HG03103 (cell line): Measurements from ENCODE around the gene TMEM151B.

ENCODE experiments used
- ATAC-seq: cut with Tn5 transposase; IDR thresholded peaks from one replicate; pipeline ENCODE4 v1.9.1; 2021; ENCODE audit warnings: low read depth; ENCODE audit not compliant: unreplicated experiment

Gene TMEM151B

DNA sequence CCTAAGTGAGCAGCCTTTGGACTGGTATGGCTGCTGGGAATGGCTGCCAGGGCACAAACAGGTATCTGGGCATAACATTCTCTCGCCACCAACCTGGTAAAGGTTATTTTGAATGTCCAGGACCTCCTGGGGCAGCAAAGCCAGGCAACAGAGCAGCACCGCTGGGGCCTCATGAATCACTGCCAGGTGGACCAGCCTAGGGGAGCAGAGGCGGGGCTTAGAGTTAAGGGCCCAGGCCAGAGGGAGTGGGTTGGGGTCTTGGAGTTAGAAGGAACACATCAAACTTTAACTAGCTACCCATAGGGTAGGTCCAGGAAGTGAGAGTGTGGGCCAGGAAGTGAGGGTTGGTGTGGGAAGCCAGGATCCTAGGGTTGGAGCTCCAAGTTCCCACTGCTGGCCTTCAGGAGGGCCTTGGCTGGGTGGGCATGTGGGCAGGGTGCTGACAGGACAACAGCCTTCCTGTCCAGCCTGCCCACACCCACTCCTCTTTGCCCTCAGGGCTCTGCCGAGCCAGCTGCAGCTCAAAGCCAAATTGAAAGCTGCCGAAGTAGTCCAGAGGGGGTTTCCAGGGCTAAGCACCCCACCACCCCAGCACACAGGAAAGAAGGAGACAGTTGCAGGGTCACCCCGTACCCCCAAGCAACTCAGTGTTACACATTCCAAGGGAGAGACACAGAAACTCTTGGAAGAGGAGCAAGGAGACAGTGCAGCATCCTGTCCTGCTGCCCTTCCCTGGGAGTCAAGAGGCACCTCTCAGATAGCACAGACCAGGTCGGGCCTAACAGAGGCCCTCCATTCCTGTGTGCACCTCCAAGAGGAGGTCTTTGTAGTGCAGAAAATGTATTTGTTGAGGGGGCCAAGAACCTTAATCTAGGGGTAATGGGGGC, 7.5 kb upstream of the TMEM151B start:
- ATAC-seq = no peak

DNA sequence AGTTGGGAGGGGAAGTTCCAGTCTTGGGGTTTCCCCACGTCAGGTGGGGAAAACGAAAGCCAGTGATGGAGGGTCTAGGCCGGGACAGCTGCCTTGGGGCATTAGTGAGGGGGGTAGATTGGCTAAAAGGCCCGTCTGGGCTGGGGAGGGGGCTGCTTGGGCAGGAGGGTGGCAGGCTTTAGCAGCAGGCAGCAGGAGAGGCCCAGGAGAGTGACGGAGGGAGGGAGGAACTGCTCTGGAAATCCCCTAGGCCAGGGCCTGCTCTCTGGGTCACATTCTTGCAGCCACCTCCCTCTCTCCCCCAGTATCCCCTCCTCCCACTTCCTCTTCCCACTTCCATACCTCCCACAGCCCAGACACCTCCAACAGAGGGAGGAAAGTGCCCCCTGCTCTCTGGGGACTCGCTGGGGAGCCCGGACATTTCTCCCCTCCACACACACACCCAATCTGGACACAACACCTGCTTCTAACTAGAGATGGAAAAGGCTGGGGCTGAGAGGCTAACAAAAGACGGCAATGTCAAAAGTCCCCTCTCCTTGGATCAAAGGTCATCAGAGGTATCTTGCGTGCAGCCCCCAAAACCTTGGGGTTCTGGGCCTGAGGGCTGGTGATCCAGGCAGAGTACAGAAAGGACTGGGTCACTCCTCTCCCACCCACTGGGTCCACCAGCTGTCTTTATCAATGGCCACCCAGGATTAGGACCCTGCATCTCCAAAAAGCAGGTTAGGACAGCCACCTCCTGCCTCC, 6.7 kb upstream of the TMEM151B start:
- no peak for ATAC-seq

DNA sequence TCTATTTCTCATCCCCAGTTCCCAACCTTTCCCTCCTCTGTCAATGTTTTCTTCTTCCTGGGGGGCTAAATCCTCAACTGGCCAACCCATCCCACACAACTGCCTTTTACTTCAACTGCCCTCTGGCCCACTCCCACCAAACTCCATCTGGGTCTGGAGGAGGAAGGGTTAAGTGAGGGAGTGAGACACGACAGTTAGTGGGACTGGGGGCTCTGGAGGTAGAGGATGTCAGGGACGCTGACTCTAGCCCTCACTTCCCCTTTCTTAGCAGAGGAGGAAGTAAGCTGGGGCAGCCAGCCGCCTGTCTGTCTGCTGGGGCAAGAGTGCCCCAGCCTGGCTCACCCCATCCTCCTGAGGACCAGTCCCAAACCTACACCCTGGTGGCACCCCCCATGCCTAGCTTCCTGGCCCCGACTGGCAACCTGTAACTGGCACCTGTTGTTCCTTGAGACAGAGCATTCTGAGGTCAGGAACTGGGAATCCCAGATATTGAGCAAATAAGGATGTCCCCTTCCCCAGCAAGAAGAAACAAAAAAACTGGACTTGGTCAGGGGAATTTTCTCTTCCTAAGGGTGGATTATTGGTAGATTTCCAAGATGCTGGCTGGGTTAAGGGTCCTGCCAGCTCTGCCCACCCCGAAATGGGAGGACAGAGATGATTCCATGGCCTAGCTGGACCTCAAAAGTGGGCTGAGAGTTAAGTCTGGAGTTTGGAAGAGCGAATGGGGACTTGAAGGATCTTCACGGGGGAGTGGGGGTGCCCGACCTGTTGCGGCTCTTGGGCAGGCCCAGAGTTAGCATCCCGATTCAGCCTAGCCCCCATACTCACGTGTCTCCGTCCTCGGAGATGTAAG, 5.9 kb upstream of the TMEM151B start:
- ATAC-seq = no peak

DNA sequence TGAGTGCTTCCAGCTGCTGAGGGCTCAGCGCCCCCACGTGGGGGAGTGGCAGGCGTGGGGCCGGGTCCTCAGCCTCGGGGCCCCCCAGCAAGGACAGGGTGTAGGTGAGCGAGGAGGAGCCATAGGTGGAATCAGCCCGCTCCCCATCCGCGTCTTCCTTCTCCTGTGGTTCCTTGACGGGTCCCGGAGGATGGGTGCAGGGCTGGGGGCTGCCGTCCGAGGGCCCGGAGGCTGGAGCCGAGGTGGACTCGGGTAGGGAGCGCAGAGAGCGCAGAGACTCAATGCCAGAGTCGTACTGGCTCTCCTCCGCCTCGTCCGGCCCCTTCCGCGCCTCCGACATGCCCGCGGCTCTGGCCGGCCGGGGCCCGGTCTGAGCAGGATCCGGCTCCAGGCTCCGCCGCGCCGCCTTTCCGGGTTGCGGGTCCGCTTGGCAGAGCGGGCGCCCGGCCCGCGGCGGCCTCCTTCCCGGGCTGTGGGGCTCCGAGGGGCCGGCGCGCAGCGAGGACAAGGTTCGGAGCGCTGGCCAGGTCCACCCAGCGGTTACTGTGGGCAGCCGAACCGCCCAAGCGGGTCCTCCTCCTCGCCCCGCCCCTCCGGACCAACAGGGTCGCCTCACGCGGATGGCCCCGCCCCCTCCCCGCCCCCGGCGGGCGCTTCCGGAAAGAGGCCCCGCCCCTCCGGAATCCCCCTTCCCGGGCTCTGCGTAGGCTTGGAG, 5.1 kb upstream of the TMEM151B start, which contains the start of gene NFKBIE:
Gene NFKBIE, minus strand, starts transcription at position 545 of the 715 bp plus-strand sequence. Its CDS starts 205 bp downstream, at position 340.
- ATAC-seq = no peak

DNA sequence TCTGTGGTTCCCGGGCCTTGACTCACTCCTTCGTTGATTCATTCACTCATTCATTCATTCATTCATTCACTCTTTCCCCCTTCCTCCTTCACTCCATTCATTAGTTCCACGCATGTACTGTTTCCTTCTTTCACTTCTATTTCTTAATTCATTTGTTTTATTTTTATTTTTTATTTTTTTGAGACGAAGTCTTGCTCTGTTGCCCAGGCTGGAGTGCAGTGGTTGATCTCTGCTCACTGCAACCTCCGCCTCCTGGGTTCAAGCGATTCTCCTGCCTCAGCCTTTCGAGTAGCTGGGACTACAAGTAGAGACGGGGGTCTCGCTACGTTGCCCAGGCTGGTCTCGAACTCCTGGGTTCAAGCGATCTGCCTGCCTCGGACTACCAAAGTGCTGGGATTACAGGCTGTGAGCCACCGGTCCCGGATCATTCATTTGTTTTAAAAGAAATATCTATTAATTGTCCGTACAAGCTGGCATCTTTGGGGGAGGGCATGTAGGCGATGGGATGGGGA, 4.5 kb upstream of the TMEM151B start:
- ATAC-seq = no peak

DNA sequence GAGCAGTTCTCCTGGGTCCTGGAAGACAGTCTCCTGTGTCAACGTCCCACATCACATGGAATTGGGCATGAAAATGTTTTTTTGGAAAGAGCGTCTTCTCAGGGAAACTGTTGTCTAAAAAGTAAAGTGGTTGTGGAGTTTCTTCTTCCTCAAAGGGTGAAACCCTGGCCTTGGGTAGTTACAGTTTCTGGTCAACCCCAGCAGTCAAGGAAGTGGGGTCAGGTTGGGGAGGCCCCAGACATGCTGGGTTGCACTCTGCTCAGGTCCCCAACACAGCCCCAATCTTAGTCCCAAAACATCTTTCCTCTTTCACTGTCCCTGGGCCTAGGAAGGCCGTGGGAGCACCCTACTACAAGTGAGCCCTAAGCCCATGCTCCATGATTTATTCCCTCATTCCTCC, 3.9 kb upstream of the TMEM151B start:
- no peak for ATAC-seq

DNA sequence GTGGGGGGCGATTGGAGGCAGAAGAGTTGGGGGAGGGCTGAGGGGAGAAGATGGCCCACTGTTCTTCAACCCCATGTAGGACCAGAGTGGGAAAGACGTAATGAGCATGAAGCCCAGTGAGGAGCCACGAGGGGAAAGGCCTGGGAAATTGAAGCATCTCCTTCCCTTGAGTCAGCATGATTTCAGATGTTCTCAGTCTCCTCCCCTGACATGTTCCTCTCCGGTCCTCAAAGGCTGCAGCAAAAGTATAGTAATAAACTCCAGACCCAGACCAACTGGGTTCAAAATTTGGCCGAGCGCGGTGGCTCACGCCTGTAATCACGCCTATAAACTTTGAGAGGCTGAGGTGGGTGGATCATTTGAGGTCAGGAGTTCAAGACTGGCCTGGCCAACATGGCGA, 3.0 kb upstream of the TMEM151B start:
- no peak for ATAC-seq

DNA sequence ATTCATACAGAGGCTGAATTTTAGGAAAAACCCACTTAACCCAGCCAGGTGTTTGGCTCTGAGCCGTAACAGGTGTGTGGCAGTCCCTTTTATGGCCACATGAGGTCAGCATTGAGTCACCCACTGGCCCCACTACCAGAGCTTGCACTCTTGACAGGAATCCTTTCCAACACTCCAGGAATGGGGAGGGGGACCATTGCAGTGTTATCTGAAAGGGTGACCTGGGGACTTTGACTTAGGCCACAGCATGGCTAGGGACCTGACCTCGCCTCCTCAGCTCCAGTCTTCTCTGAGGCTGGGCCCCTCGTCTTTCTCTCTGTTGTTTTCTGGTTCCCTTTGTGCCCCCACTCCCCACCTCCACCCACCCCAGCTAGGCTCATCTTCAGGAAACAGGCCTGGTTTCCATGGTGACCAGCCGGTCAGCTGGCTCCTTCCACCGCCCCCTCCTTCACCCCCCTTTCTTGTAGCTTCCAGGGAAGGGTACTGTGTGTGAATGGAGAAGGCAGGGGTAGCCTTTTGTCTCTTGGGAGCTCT, 2.1 kb upstream of the TMEM151B start:
- no peak for ATAC-seq

DNA sequence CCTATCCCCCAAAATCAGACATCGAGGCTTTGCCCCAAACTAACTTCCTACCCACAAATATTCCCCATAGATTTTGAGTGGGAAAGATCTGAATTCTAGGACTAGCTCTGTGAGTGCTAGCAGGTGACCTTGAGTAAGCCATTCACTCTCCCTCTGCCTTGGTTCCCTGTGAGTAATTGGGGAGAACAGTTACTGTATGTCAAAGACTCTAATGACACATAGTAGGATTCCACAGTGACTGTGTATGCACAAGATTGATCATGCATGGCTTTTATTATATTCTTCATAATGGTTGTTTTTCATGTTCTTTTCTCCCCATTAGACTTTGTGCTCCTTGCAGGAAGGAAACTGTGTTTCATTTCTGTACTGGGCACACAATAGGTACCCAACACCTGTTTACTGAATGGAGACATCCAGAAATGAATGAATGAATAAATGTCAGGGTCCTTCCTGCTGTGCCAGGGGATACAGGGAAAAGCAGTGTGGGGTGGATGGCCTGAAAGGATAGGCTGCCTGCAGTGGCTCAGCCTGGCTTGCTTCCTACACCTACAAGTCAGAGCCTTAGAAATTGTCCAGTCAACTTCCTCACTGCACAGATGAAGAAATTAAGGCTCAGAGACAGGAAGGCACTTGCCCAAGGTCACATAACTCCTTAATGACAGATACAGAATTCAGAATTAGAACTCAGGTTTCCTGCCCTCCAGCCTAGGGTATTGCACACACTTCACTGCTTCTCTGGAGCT, 901 bp upstream of the TMEM151B start:
- ATAC-seq = no peak

DNA sequence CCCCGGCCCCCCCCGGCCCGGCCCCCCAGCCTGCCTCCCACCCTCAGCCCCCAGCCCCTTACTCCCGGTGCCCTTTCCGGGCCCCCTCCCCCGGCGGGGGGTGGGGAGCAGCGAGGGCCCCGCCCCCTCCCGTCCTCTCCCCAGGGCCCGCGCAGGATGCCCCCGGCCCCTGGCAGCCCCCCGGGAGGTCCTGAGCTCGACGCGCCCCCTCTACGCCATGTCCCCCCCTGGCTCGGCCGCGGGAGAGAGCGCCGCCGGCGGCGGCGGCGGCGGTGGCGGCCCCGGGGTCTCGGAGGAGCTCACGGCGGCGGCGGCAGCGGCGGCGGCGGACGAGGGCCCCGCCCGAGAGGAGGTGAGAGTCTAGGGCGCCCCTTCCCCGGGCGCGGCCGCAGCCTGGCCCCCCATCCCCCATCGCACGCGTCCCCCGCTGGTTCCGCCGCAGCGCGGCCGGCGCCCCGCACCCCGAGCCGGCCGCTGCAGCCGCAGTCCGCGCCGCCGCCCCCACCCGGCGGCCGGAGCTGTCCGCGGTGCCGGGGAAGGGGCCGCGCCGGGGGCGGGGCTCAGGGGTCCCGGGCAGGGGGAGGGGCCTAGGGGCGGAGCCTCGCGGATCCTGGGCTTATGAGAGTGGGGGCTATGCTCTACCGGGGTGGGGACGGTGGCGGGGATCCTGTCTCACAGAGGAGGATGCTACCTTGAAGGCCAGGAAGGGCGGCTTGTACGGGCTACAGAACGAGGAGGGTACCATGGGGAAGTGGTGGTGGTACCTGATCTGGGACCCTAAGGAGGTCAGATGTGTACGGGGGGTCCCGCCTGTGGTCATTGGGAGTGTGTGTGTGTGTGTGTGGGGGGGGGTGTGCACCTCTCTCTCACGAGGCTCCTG, 516 bp downstream of the TMEM151B start:
- no peak for ATAC-seq

DNA sequence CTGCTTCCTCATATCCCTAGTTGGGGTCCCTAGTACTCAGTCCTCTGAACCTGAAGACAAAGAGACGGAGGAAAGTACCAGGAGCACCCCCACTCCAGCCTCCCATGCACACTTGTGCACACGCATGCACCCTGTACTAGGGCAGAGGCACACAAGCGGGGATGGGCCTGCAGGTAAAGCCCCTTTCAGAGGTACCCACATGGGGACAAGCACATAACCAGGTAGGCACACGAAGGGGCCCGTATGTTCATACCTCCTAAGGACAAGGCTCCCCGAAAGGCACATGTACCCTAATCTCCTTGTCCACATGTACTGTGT, 1.1 kb downstream of the TMEM151B start:
- no peak for ATAC-seq

DNA sequence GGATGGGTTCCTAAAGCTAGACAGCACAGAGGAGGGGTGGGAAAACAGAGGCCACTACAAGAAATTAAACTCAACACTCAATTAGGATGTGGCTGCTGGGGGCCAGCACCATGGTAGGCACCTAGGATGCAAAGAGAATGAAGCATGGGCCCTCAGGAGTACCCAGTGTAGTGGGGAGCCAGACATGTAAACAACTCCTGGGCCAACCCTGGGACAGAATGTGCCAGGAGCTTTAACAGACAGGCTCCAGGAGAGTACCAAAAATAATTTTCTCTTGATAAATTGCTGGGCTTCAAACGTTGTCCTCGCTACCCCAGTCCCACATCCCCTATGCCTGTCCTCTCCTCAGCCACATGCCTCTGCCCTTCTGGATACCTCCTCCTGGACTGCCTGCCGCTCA, 1.7 kb downstream of the TMEM151B start:
- no peak for ATAC-seq

DNA sequence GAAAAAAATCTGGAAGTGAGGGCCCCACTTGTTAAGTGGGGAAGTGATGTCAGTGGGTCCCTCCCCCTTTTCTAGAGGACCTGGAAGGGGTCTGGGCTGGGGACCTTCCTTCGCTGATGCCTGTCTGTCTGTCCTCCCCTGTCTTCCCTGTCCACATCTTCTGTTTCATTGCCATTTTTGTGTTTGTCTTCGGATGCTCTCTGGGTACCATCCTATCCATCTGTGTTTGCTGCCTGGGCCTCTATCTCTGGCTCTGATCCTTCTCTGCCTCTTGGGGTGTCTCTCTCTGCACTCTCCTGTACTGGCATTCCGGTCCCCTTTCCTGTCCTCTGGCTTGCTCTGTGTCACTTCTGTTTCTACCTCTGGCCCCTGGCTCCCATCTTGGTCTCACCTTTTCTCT, 2.3 kb downstream of the TMEM151B start:
- no peak for ATAC-seq

DNA sequence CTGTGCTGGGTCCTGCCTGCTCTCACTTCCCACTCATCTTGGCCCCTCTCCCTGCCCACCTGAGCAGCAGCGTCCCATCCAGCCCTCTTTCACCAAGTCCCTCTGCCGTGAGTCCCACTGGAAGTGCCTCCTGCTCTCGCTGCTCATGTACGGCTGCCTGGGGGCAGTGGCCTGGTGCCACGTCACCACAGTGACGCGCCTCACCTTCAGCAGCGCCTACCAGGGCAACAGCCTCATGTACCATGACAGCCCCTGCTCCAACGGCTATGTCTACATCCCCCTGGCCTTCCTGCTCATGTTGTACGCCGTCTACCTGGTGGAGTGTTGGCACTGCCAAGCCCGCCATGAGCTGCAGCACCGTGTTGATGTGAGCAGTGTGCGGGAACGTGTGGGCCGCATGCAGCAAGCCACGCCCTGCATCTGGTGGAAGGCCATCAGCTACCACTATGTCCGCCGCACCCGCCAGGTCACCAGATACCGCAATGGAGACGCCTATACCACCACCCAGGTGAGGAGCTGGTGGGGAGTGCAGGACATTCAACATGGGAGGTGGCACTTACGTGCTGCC, 2.8 kb downstream of the TMEM151B start:
- no peak for ATAC-seq

DNA sequence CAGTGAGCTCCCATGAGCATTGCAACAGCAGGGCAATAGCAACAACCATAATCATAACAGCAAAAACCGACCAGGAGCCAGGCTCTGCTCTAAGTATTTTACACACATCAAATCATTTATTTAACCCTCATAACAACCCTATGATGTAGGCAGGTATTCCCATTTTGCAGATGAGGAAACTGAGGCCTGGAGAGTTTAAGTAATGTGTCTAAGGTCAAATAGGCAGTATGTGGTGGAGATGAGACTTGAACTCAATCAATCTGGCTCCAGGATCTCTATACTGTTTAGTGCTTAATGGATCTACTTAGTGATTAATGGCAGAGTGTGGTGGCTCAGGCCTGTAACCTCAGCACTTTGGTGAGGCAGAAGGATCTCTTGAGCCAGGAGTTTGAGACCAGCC, 3.4 kb downstream of the TMEM151B start:
- no peak for ATAC-seq

DNA sequence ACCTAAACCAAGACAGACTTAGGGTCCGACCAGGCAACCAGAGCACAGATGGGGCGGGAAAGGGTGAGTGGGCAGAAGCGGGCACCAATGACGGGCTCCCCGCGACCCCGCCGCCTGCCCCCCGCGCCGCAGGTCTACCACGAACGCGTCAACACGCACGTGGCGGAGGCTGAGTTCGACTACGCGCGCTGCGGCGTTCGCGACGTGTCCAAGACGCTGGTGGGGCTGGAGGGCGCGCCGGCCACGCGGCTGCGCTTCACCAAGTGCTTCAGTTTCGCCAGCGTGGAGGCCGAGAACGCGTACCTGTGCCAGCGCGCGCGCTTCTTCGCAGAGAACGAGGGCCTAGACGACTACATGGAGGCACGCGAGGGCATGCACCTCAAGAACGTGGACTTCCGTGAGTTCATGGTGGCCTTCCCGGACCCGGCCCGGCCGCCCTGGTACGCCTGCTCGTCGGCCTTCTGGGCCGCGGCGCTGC, 5.1 kb downstream of the TMEM151B start:
- no peak for ATAC-seq

DNA sequence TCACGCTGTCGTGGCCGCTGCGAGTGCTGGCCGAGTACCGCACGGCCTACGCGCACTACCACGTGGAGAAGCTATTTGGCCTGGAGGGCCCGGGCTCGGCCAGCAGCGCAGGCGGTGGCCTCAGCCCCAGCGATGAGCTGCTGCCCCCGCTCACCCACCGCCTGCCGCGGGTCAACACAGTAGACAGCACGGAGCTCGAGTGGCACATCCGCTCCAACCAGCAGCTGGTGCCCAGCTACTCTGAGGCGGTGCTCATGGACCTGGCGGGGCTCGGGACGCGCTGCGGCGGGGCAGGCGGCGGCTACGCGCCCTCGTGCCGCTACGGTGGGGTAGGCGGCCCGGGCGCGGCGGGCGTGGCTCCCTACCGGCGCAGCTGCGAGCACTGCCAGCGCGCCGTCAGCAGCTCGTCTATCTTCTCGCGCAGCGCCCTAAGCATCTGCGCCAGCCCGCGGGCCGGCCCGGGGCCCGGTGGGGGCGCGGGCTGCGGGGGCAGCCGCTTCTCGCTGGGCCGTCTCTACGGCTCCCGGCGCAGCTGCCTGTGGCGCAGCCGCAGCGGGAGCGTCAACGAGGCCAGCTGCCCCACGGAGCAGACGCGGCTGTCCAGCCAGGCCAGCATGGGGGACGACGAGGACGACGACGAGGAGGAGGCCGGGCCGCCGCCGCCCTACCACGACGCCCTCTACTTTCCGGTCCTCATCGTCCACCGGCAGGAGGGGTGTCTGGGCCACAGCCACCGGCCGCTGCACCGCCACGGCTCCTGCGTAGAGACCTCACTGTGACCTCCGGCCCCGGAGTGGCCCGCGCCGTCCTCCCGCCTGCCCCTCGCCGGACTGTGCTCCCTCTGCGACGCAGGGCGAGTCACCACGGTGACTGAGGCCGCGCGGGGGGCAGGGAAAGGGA, 5.7 kb downstream of the TMEM151B start:
- ATAC-seq = no peak
